RWPE1 (cell line): ENCODE results near the gene PTPN7.

Source experiments
- CTCF ChIA-PET: fragments of 350-600 bp; sonication (Branson Sonifier 250); formaldehyde crosslinking; extraction: SDS; loops from one replicate; lab custom pipeline; 2021; lab: Yijun Ruan, JAX
- POLR2A ChIA-PET: fragments of 400-600 bp; formaldehyde crosslinking; extraction: SDS; loops from one replicate; lab custom pipeline; 2020; ENCODE audit warnings: antibody characterized with exemption; ENCODE audit not compliant: low non-redundant PET; lab: Yijun Ruan, JAX
- DNase-seq: peaks from one replicate; pipeline ENCODE4 v3.0.0; 2012; ENCODE audit warnings: low spot score
- H3K27ac ChIP-seq: fragments of 450-650 bp; 2 replicates; pipeline ENCODE4 v1.5.1; 2017
- CTCF ChIP-seq: fragments of 450-650 bp; conservative IDR thresholded peaks from 2 replicates; pipeline ENCODE4 v1.5.1; 2017; ENCODE audit warnings: low read depth, mild to moderate bottlenecking

The PTPN7 gene

GRCh38 chr1:202164271-202165037 is 4.1 kb upstream of the PTPN7 start:
- POLR2A ChIA-PET: no interaction called here

GRCh38 chr1:202163281-202164270 is 3.2 kb upstream of the PTPN7 start:
- no peak for TF ChIP-seq CTCF
- no peak overlapping the region for H3K27ac ChIP-seq
- POLR2A ChIA-PET: no interaction called here
- DNase-seq: no peak
- CTCF ChIA-PET: interaction anchor here (0.5 to 1.3 kb wide), 6 partner anchors 10 to 164 kb away, joined by 3 to 5 read pairs (median 4); no protein-coding TSS in a partner anchor

More at GRCh38 chr1:202164271-202165037, 4.1 kb upstream of the PTPN7 start:
- H3K27ac ChIP-seq: no peak overlapping the region
- CTCF ChIA-PET: no interaction called here
- no peak for DNase-seq
- TF ChIP-seq CTCF: no peak

GRCh38 chr1:202162418-202163280 is 2.2 kb upstream of the PTPN7 start:
- DNase-seq: no peak
- CTCF ChIA-PET: interaction anchor here (0.5 to 1.3 kb wide), 9 partner anchors 9 to 558 kb away, joined by 3 to 5 read pairs (median 3); no protein-coding TSS in a partner anchor
- no peak overlapping the region for H3K27ac ChIP-seq
- POLR2A ChIA-PET: interaction anchor here (0.5 kb wide), 1 partner anchor 85 kb away, joined by 3 read pairs; no protein-coding TSS in a partner anchor
- TF ChIP-seq CTCF: no peak

GRCh38 chr1:202162047-202162417 is 1.6 kb upstream of the PTPN7 start:
- no peak overlapping the region for H3K27ac ChIP-seq
- ChIA-PET POLR2A (interaction anchor here (0.5 kb wide), 1 partner anchor 86 kb away, joined by 3 read pairs; no protein-coding TSS in a partner anchor), CTCF (interaction anchor here (0.6 to 1.2 kb wide), 4 partner anchors 8 to 355 kb away, joined by 3 to 4 read pairs (median 3); no protein-coding TSS in a partner anchor)
- no peak for TF ChIP-seq CTCF
- no peak for DNase-seq

GRCh38 chr1:202161151-202162046 is 997 bp upstream of the PTPN7 start:
- no peak for DNase-seq
- CTCF ChIA-PET: interaction anchor here (0.6 to 0.7 kb wide), 2 partner anchors 163 to 518 kb away, joined by 3 read pairs; no protein-coding TSS in a partner anchor
- no peak for TF ChIP-seq CTCF
- no peak overlapping the region for H3K27ac ChIP-seq
- POLR2A ChIA-PET: no interaction called here
